Loucy (cell line): ENCODE data around the gene ATP5MC3.

ENCODE experiments used
- CTCF ChIP-seq: fragments of 200-600 bp; sonication (generic); conservative IDR thresholded peaks from 2 replicates; pipeline ENCODE4 v1.5.1; 2014; ENCODE audit warnings: mild to moderate bottlenecking, antibody characterized with exemption, low read length
- EZH2phosphoT487 ChIP-seq: fragments of 200-600 bp; IDR thresholded peaks from 2 replicates; pipeline ENCODE4 v1.6.1; 2018; ENCODE audit warnings: antibody characterized with exemption, mild to moderate bottlenecking, moderate library complexity, borderline replicate concordance

DNA sequence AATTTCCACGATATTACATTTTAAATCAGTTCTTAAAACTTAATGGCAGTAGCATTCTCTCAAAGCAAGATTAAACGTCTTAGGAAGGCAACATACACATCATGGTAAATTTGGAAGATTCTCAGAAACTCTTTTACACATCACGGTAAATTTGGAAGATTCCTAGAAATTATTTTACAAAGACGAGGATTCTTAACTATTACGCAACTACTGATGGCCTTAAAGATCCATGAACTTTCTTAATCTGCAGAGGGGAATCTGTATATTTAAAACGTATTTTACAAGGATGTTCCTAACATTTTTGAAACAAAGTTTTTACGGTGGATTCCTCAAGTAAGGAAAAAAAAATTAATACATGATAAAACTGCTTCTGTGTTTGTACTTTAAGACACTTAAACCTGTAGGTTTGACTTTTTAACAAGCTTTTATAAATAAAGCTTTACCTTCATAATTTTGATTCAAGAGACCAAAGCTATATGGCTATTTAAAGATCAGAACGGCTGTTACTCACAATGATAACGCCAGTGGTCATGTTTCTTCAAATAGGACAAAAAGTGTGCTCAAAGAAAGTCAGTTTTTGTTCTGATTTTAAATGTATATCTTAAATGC lies 15.2 kb downstream of the ATP5MC3 start:
- TF ChIP-seq CTCF: no peak
- no peak for TF ChIP-seq EZH2phosphoT487
